H1 (cell line): Measurements from ENCODE around the gene ZNF362. TPM values are rescaled to one million over a fixed set of nuclear protein-coding genes. Genes with fewer than 3 reads are reported as not detected.

Experiments
- CTCF ChIA-PET: fragments of 300-600 bp; sonication (Branson Sonifier 250); formaldehyde crosslinking; loops from one replicate; lab custom pipeline; 2021; ENCODE audit not compliant: partially characterized antibody; lab: Charles Lee
- POLR2A ChIA-PET: fragments of 300-600 bp; sonication (Branson Sonifier 250); formaldehyde crosslinking; loops from one replicate; lab custom pipeline; 2021; ENCODE audit warnings: inconsistent platforms; ENCODE audit not compliant: partially characterized antibody; lab: Charles Lee
- DNase-seq, 2 experiments: peaks; one replicate each; pipeline versions ENCODE4 v3.0.0 to v3.0.0-alpha.2; 2010 to 2022; ENCODE audit warnings: low spot score in 2 of 2, low read depth in 1 of 2, mixed read lengths in 1 of 2
- FAIRE-seq: peaks from 2 replicates; lab custom pipeline; 2011; peaks lifted over from hg19 to GRCh38; lab: Jason Lieb, UNC
- H2AFZ ChIP-seq: 2 replicates; pipeline ENCODE4 v1.8.1; 2012; ENCODE audit warnings: low read length, inconsistent platforms
- H2AK5ac ChIP-seq: 2 replicates; pipeline ENCODE4 v1.6.1; 2013; ENCODE audit warnings: low read depth, low read length
- H2BK120ac ChIP-seq: replicated peaks from 2 replicates; pipeline ENCODE3; 2013; ENCODE audit warnings: low read depth, low read length, inconsistent platforms
- H2BK12ac ChIP-seq: 2 replicates; pipeline ENCODE4 v1.6.1; 2013; ENCODE audit warnings: low read depth, low read length
- H2BK15ac ChIP-seq: 2 replicates; pipeline ENCODE4 v1.6.1; 2013; ENCODE audit warnings: low read length
- H2BK20ac ChIP-seq: 2 replicates; pipeline ENCODE4 v1.6.1; 2013; ENCODE audit warnings: low read length
- H2BK5ac ChIP-seq: 2 replicates; pipeline ENCODE4 v1.6.1; 2013; ENCODE audit warnings: low read depth, low read length
- H3K14ac ChIP-seq: 2 replicates; pipeline ENCODE4 v1.6.1; 2013; ENCODE audit warnings: inconsistent platforms; ENCODE audit not compliant: insufficient read length
- H3K18ac ChIP-seq: 2 replicates; pipeline ENCODE4 v1.6.1; 2013; ENCODE audit warnings: low read length; ENCODE audit errors: extremely low read depth
- H3K23ac ChIP-seq: 2 replicates; pipeline ENCODE4 v1.6.1; 2013; ENCODE audit warnings: inconsistent platforms; ENCODE audit not compliant: insufficient read length
- H3K23me2 ChIP-seq: 2 replicates; pipeline ENCODE4 v1.6.1; 2013; ENCODE audit warnings: low read depth, low read length
- H3K27ac ChIP-seq: 2 replicates; pipeline ENCODE4 v1.6.1; 2011; ENCODE audit warnings: low read depth, low read length, inconsistent platforms
- H3K27me3 ChIP-seq, 4 experiments: replicated peaks in 1 of 4; 1 replicate in 1 of 4; 2 replicates in 3 of 4; pipeline versions ENCODE4 v1.6.1 to v1.8.1; 2011 to 2013; ENCODE audit warnings: low read length in 3 of 4, mild to moderate bottlenecking in 3 of 4, inconsistent platforms in 2 of 4, mixed read lengths in 2 of 4, moderate library complexity in 1 of 4; ENCODE audit not compliant: control insufficient read depth in 3 of 4, insufficient read depth in 3 of 4; ENCODE audit errors: extremely low read depth in 1 of 4
- H3K36me3 ChIP-seq, 4 experiments: 2 replicates each; pipeline versions ENCODE4 v1.6.1 to v1.8.1; 2011 to 2013; ENCODE audit warnings: mild to moderate bottlenecking in 4 of 4, low read length in 3 of 4, moderate library complexity in 2 of 4, control low read depth in 1 of 4, inconsistent platforms in 1 of 4; ENCODE audit not compliant: insufficient read depth in 4 of 4, control insufficient read depth in 2 of 4
- H3K4ac ChIP-seq: replicated peaks from 2 replicates; pipeline ENCODE3; 2013; ENCODE audit warnings: low read length, low read depth, mixed read lengths, inconsistent platforms; ENCODE audit not compliant: insufficient read length
- H3K4me1 ChIP-seq, 4 experiments: replicated peaks in 1 of 4; 1 replicate in 1 of 4; 2 replicates in 3 of 4; pipeline versions ENCODE4 v1.6.1 to v1.8.1; 2011 to 2013; ENCODE audit warnings: low read length in 3 of 4, inconsistent platforms in 2 of 4, mixed read lengths in 1 of 4; ENCODE audit not compliant: insufficient read depth in 4 of 4, control insufficient read depth in 3 of 4
- H3K4me2 ChIP-seq, 2 experiments: 2 replicates each; pipeline versions ENCODE4 v1.6.1 to v1.8.1; 2011 to 2013; ENCODE audit warnings: low read depth in 2 of 2, low read length in 2 of 2, control low read depth in 1 of 2, inconsistent platforms in 1 of 2, mild to moderate bottlenecking in 1 of 2; ENCODE audit not compliant: insufficient read depth in 1 of 2
- H3K4me3 ChIP-seq, 4 experiments: fragments of 200-600, 300-600 bp in 1 of 4; sonication (generic), shearing (Covaris generic), sonication (Bioruptor Twin) in 1 of 4; 2 replicates each; pipeline versions ENCODE4 v1.5.1 to v1.8.1; 2011 to 2016; ENCODE audit warnings: low read length in 4 of 4, low read depth in 3 of 4, control low read depth in 2 of 4, inconsistent platforms in 2 of 4, mild to moderate bottlenecking in 2 of 4, mixed read lengths in 1 of 4, moderate library complexity in 1 of 4; ENCODE audit not compliant: insufficient read depth in 2 of 4; ENCODE audit errors: extremely low read depth in 1 of 4
- H3K56ac ChIP-seq: replicated peaks from 2 replicates; pipeline ENCODE3; 2013; ENCODE audit warnings: low read depth, mild to moderate bottlenecking, mixed read lengths, low read length, inconsistent platforms; ENCODE audit not compliant: insufficient read length
- H3K79me1 ChIP-seq: 2 replicates; pipeline ENCODE4 v1.6.1; 2013; ENCODE audit warnings: low read depth, low read length, control low read depth
- H3K79me2 ChIP-seq, 2 experiments: 2 replicates each; pipeline versions ENCODE4 v1.6.1 to v1.8.1; 2012 to 2013; ENCODE audit warnings: low read length in 2 of 2, mild to moderate bottlenecking in 2 of 2, inconsistent platforms in 1 of 2; ENCODE audit not compliant: insufficient read depth in 2 of 2, control insufficient read depth in 1 of 2
- H3K9ac ChIP-seq, 4 experiments: replicated peaks in 1 of 4; 1 replicate in 1 of 4; 2 replicates in 3 of 4; pipeline versions ENCODE4 v1.6.1 to v1.8.1; 2011 to 2013; ENCODE audit warnings: low read depth in 3 of 4, low read length in 3 of 4, control low read depth in 2 of 4, mild to moderate bottlenecking in 2 of 4, moderate library complexity in 2 of 4, inconsistent platforms in 1 of 4; ENCODE audit errors: extremely low read depth in 1 of 4
- H3K9me3 ChIP-seq, 2 experiments: 2 replicates each; pipeline versions ENCODE4 v1.6.1 to v1.8.1; 2012 to 2013; ENCODE audit warnings: mild to moderate bottlenecking in 2 of 2, moderate library complexity in 2 of 2, control low read depth in 1 of 2, inconsistent platforms in 1 of 2, low read depth in 1 of 2, low read length in 1 of 2, mixed read lengths in 1 of 2; ENCODE audit not compliant: insufficient read depth in 2 of 2
- H4K20me1 ChIP-seq, 2 experiments: replicated peaks in 1 of 2; 2 replicates each; pipeline versions ENCODE3 to v1.8.1; 2011 to 2013; ENCODE audit warnings: inconsistent platforms in 2 of 2, low read length in 2 of 2, mild to moderate bottlenecking in 1 of 2; ENCODE audit not compliant: insufficient read depth in 2 of 2, control insufficient read depth in 1 of 2
- H4K5ac ChIP-seq: 2 replicates; pipeline ENCODE4 v1.6.1; 2013; ENCODE audit warnings: low read length, low read depth, mixed read lengths, inconsistent platforms; ENCODE audit not compliant: insufficient read length
- H4K8ac ChIP-seq: 2 replicates; pipeline ENCODE4 v1.8.0; 2013; ENCODE audit warnings: mild to moderate bottlenecking, moderate library complexity, low read length, inconsistent platforms; ENCODE audit not compliant: insufficient read depth; ENCODE audit errors: extremely low read depth
- H4K91ac ChIP-seq: replicated peaks from 2 replicates; pipeline ENCODE3; 2013; ENCODE audit warnings: low read length, mixed read lengths, inconsistent platforms; ENCODE audit not compliant: insufficient read length
- BCL11A ChIP-seq, 2 experiments: IDR thresholded peaks; one replicate each; pipeline ENCODE4 v1.6.1; 2011; ENCODE audit warnings: low read depth in 2 of 2, low read length in 2 of 2, mild to moderate bottlenecking in 2 of 2
- BRCA1 ChIP-seq: IDR thresholded peaks from 2 replicates; pipeline ENCODE4 v1.6.1; 2012; ENCODE audit warnings: low read depth, low read length, improper control_type of control experiment
- CBX8 ChIP-seq: fragments of 300-800, 300-1000 bp; sonication (generic); IDR thresholded peaks from 2 replicates; pipeline ENCODE4 v1.7.1; 2016; ENCODE audit warnings: low read depth, low read length, borderline replicate concordance
- HDAC2 ChIP-seq, 2 experiments: fragments of 300-600 bp in 1 of 2; sonication (generic) in 1 of 2; IDR thresholded peaks; 2 replicates each; pipeline ENCODE4 v1.6.1; 2011 to 2012; ENCODE audit warnings: low read depth in 2 of 2, low read length in 2 of 2, mild to moderate bottlenecking in 2 of 2, moderate library complexity in 2 of 2, borderline replicate concordance in 1 of 2, inconsistent platforms in 1 of 2
- KDM1A ChIP-seq: fragments of 200-600, 300-600 bp; sonication (generic); IDR thresholded peaks from 2 replicates; pipeline ENCODE4 v1.7.1; 2016; ENCODE audit warnings: mild to moderate bottlenecking, low read length, borderline replicate concordance
- POU5F1 ChIP-seq: IDR thresholded peaks from 2 replicates; pipeline ENCODE4 v1.6.1; 2011; ENCODE audit warnings: low read depth, mild to moderate bottlenecking, low read length, moderate library complexity
- RNF2 ChIP-seq: fragments of 200-900, 300-1000 bp; sonication (generic); IDR thresholded peaks from 2 replicates; pipeline ENCODE4 v1.7.1; 2016; ENCODE audit warnings: borderline replicate concordance, low read depth, mild to moderate bottlenecking, antibody characterized with exemption, low read length; ENCODE audit not compliant: poor library complexity, severe bottlenecking; ENCODE audit errors: missing control alignments
- SIN3A ChIP-seq, 2 experiments: IDR thresholded peaks in 1 of 2; conservative IDR thresholded peaks in 1 of 2; 2 replicates each; pipeline ENCODE4 v1.6.1; 2011 to 2012; ENCODE audit warnings: low read length in 2 of 2, improper control_type of control experiment in 1 of 2, low read depth in 1 of 2, mild to moderate bottlenecking in 1 of 2
- TBP ChIP-seq: IDR thresholded peaks from 2 replicates; pipeline ENCODE4 v1.6.1; 2011; ENCODE audit warnings: low read depth, low read length, improper control_type of control experiment
- WGBS, 2 experiments: shearing (Covaris generic) in 1 of 2; methylation state at CpG; one replicate each; pipeline versions ENCODE4 v1.1.6 to v1.1.7; 2013 to 2015; ENCODE audit warnings: low lambda C conversion rate in 2 of 2, mixed read lengths in 2 of 2, inconsistent platforms in 1 of 2, low coverage in 1 of 2, missing lambda C conversion rate in 1 of 2; ENCODE audit not compliant: insufficient replicate concordance in 2 of 2, insufficient coverage in 1 of 2, insufficient read length in 1 of 2; ENCODE audit errors: extremely low coverage in 1 of 2, missing lambda C conversion rate in 1 of 2; 5-methylcytosine and 5-hydroxymethylcytosine counted together
- polyA plus RNA-seq, 7 experiments: library from polyadenylated mRNA; depleted of rRNA in 3 of 7; stranded (reverse) in 5 of 7; unstranded in 2 of 7; fragments of >200 nt in 5 of 7; fragments of 200-250 nt in 2 of 7; gene quantifications; 1 replicate in 5 of 7; 2 replicates in 1 of 7; 4 replicates in 1 of 7; pipeline versions ENCODE4 v1.2.1 to v1.2.3, GENCODE V29; 2011 to 2013; ENCODE audit warnings: missing spikeins in 2 of 7, mixed read lengths in 2 of 7
- total RNA-seq: library from RNA; stranded (reverse); fragmentation: NEBNext Ultra II Directional; extraction: Animal tissue kit (Norgen Biotek cat#: 25700); gene quantifications from 2 replicates; pipeline ENCODE4 v1.2.1, GENCODE V29; 2021
- TF ChIP-seq, protein P1 (sequence below): IDR thresholded peaks from 2 replicates; pipeline ENCODE4 v1.6.1; 2011; ENCODE audit warnings: low read depth, mild to moderate bottlenecking, low read length; ENCODE audit not compliant: insufficient read depth
- TF ChIP-seq, protein P2 (sequence below): IDR thresholded peaks from 2 replicates; pipeline ENCODE4 v1.6.1; 2012; ENCODE audit warnings: inconsistent platforms

ZNF362 gene
- total and polyA plus RNA-seq, 2 of the 8 experiments (the other 6 are each of a cell fraction or from before 2014, with no cell fraction given): 24.2 to 27.8 TPM

DNA sequence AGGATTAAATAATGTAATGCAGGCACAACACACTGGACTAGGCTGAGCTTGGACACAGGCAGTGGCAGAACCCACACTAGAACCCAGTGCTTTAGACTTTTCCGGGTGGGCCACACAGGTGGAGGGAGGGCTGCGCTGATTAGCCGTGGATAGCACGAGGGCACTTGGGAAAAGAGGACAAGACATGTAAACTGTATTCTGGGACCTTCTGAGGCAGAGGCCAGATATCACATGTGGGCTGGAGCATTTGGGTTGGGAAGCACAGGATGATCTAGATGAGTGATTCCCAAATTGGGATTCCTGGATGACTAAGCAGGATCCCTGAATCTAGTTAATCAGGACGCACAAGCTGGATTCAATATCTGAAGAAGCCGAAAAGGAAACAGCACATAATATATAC lies 84.9 kb downstream of the ZNF362 start:
- H3K18ac ChIP-seq: no peak overlapping the region
- 84% methylated on average over 6 of the region's 6 CpGs; no CpG with 5 or more reads in 1 of the 2 experiments for WGBS, 2 experiments
- H4K8ac ChIP-seq: no peak overlapping the region
- H4K91ac ChIP-seq: no peak overlapping the region
- peak overlapping the region; percentile 35 for H4K5ac ChIP-seq
- H3K23ac ChIP-seq: no peak overlapping the region
- no peaks in the 10 kb centered on the region for H3K79me1 ChIP-seq
- H2BK5ac ChIP-seq: no peak overlapping the region
- ChIA-PET CTCF (interaction anchor here (0.9 to 4.4 kb wide), 9 partner anchors 11 to 202 kb away, joined by 3 to 37 read pairs (median 5); partner anchors contain the start of gene A3GALT2), POLR2A (interaction anchor here (1.3 to 1.5 kb wide), 2 partner anchors 22 to 26 kb away, joined by 3 to 5 read pairs; no protein-coding TSS in a partner anchor)
- H3K9me3 ChIP-seq: no peaks in the 10 kb centered on the region
- DNase-seq (no peak), FAIRE-seq (no peak)
- peak overlapping the region in 1 of 4 experiments; percentile 33; a peak in 1 of 8 replicates for H3K4me3 ChIP-seq
- H3K36me3 ChIP-seq: no peaks in the 10 kb centered on the region
- H2BK15ac ChIP-seq: no peak overlapping the region
- 0 out of 2 replicates have a peak overlapping the region, but pooled peaks have one; percentile 53 for H2BK12ac ChIP-seq
- H3K9ac ChIP-seq: no peak overlapping the region
- no peak overlapping the region for H3K14ac ChIP-seq
- H3K27ac ChIP-seq: no peak overlapping the region
- peaks cover 0 to 4% (median 3%) of the 10 kb centered on the region in 4 experiments; a peak in 3 of 7 replicates for H3K27me3 ChIP-seq
- H3K4me1 ChIP-seq: peaks cover 23 to 53% (median 30%) of the 10 kb centered on the region in 4 experiments
- peak overlapping the region; percentile 12 for H3K4ac ChIP-seq
- no peak overlapping the region for H3K56ac ChIP-seq
- no peak overlapping the region for H2BK20ac ChIP-seq
- peaks cover 0 to 2% of the 10 kb centered on the region in 2 experiments for H4K20me1 ChIP-seq
- H2BK120ac ChIP-seq: no peak overlapping the region
- no peak overlapping the region for H2AFZ ChIP-seq
- no peaks in the 10 kb centered on the region for H3K79me2 ChIP-seq
- H3K4me2 ChIP-seq: peak overlapping the region; percentile 51 to 66; a peak in 1 of 4 replicates
- H2AK5ac ChIP-seq: no peak overlapping the region
- H3K23me2 ChIP-seq: no peaks in the 10 kb centered on the region
- TF ChIP-seq SIN3A (conservative IDR thresholded peaks at IDR 0.05 in 1 of 2, IDR thresholded peaks at IDR 0.05 in 1 of 2; ENCODE audit: low read depth in 1 of 2, low read length in 2 of 2) (no peak), POU5F1 (no peak), CBX8 (no peak), BCL11A (IDR thresholded peaks at IDR 0.05; ENCODE audit: low read depth in 2 of 2, low read length in 2 of 2) (no peak), BRCA1 (no peak), HDAC2 (IDR thresholded peaks at IDR 0.05; ENCODE audit: borderline replicate concordance in 1 of 2, low read depth in 2 of 2, low read length in 2 of 2) (no peak), RNF2 (no peak), TBP (no peak), KDM1A (no peak)
- TF ChIP-seq, protein P1, sequence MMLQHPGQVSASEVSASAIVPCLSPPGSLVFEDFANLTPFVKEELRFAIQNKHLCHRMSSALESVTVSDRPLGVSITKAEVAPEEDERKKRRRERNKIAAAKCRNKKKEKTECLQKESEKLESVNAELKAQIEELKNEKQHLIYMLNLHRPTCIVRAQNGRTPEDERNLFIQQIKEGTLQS: no peak
- TF ChIP-seq, protein P2, sequence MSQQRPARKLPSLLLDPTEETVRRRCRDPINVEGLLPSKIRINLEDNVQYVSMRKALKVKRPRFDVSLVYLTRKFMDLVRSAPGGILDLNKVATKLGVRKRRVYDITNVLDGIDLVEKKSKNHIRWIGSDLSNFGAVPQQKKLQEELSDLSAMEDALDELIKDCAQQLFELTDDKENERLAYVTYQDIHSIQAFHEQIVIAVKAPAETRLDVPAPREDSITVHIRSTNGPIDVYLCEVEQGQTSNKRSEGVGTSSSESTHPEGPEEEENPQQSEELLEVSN: no peak
